DOHH2 (cell line): ENCODE measurements around the gene NOS1.

Experiments
- EZH2phosphoT487 ChIP-seq: fragments of 200-600 bp; sonication (generic); IDR thresholded peaks from 2 replicates; pipeline ENCODE4 v1.6.1; 2017; ENCODE audit warnings: borderline replicate concordance, mild to moderate bottlenecking, antibody characterized with exemption, low read length, moderate library complexity, mixed read lengths
- TF ChIP-seq, protein P1 (sequence below): fragments of 200-600 bp; sonication (generic); IDR thresholded peaks from one replicate; pipeline ENCODE4 v1.5.1; 2014; ENCODE audit warnings: antibody characterized with exemption, mild to moderate bottlenecking, low read depth, low read length; ENCODE audit not compliant: poor library complexity, severe bottlenecking

DNA sequence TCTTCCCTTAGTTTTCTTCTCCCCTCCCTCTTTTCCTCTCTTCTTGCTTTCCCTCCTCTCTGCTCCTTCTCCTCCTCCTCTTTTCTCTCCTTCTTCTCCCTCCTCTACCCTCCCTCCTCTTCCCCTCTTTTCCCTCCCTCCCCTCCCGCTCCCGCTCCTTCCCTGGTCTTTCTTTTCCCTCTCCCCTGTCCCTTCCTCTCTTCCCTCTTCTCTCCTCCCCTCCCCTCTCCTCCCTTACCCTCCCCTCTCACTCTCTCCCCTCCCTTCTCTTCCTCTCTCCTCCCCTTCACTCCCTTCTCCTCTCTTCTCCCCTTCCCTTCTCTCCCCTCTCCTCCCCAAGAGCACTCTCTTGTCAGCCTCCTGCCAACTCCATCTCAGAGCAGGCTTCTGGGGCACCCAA is 153.8 kb downstream of the NOS1 start:
- TF ChIP-seq, protein P1, sequence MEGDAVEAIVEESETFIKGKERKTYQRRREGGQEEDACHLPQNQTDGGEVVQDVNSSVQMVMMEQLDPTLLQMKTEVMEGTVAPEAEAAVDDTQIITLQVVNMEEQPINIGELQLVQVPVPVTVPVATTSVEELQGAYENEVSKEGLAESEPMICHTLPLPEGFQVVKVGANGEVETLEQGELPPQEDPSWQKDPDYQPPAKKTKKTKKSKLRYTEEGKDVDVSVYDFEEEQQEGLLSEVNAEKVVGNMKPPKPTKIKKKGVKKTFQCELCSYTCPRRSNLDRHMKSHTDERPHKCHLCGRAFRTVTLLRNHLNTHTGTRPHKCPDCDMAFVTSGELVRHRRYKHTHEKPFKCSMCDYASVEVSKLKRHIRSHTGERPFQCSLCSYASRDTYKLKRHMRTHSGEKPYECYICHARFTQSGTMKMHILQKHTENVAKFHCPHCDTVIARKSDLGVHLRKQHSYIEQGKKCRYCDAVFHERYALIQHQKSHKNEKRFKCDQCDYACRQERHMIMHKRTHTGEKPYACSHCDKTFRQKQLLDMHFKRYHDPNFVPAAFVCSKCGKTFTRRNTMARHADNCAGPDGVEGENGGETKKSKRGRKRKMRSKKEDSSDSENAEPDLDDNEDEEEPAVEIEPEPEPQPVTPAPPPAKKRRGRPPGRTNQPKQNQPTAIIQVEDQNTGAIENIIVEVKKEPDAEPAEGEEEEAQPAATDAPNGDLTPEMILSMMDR, result no peak
- TF ChIP-seq EZH2phosphoT487, result no peak
